Type B pancreatic cell (in vitro differentiated cells): Measurements from ENCODE around the gene B3GNT5. TPM values are rescaled to one million over a fixed set of nuclear protein-coding genes. Genes with fewer than 3 reads are reported as not detected.

Experiments used
- DNase-seq: peaks from one replicate; pipeline ENCODE4 v3.0.0; 2021; ENCODE audit warnings: mixed read lengths; ENCODE audit not compliant: unreplicated experiment; ENCODE audit errors: extremely low spot score
- H3K27ac Mint-ChIP-seq: 2 replicates; pipeline ENCODE4 v1.8.0; 2021; ENCODE audit warnings: mild to moderate bottlenecking, mixed read lengths
- H3K27me3 Mint-ChIP-seq: 2 replicates; pipeline ENCODE4 v1.8.0; 2021; ENCODE audit warnings: mixed read lengths
- H3K36me3 Mint-ChIP-seq: 2 replicates; pipeline ENCODE4 v1.8.0; 2021; ENCODE audit warnings: mixed read lengths
- H3K4me1 Mint-ChIP-seq: one replicate; pipeline ENCODE4 v1.8.0; 2021; ENCODE audit warnings: mixed read lengths; ENCODE audit not compliant: unreplicated experiment
- H3K4me3 Mint-ChIP-seq: 2 replicates; pipeline ENCODE4 v1.8.0; 2021; ENCODE audit warnings: mild to moderate bottlenecking, mixed read lengths
- H3K9me3 Mint-ChIP-seq: 2 replicates; pipeline ENCODE4 v1.8.0; 2021; ENCODE audit warnings: mixed read lengths
- total RNA-seq: library from RNA; stranded (reverse); gene quantifications from 2 replicates; pipeline ENCODE4 v1.2.1, GENCODE V29; 2021; ENCODE audit warnings: low replicate concordance
- TF ChIP-seq, protein P1 (sequence below): fragments of 200-600 bp; sonication (generic); conservative IDR thresholded peaks from 2 replicates; pipeline ENCODE4 v1.5.0; 2021; ENCODE audit warnings: antibody characterized with exemption, mild to moderate bottlenecking

The B3GNT5 gene
- total RNA-seq, 1 donor from 2014 or later, result 28.7 TPM

DNA sequence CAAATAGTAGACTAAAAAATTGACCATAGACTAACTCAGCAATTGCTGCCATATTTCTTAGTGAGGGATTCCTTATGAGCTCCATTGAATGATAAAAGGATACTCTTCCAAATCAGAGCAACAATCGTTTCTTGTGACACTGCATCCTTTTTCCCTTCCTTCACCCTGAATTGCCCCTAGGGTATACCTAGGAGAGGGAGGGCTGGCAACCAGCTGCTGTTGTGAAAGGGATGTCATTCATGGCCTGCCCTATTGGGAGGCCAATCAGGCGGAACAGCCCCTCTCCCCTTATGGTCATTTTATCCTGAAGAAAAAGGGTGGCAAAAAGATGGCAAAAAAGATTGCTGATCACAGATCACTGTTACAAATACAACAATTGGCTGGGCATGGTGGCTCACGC lies 26.3 kb downstream of the B3GNT5 start:
- Mint-ChIP-seq H3K27me3 (no peaks in the 10 kb centered on the region), H3K4me1 (peaks cover 14% of the 10 kb centered on the region), H3K27ac (no peak overlapping the region), H3K4me3 (no peak overlapping the region), H3K36me3 (peaks cover 7% of the 10 kb centered on the region), H3K9me3 (peaks cover 4% of the 10 kb centered on the region)
- TF ChIP-seq, protein P1, sequence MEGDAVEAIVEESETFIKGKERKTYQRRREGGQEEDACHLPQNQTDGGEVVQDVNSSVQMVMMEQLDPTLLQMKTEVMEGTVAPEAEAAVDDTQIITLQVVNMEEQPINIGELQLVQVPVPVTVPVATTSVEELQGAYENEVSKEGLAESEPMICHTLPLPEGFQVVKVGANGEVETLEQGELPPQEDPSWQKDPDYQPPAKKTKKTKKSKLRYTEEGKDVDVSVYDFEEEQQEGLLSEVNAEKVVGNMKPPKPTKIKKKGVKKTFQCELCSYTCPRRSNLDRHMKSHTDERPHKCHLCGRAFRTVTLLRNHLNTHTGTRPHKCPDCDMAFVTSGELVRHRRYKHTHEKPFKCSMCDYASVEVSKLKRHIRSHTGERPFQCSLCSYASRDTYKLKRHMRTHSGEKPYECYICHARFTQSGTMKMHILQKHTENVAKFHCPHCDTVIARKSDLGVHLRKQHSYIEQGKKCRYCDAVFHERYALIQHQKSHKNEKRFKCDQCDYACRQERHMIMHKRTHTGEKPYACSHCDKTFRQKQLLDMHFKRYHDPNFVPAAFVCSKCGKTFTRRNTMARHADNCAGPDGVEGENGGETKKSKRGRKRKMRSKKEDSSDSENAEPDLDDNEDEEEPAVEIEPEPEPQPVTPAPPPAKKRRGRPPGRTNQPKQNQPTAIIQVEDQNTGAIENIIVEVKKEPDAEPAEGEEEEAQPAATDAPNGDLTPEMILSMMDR, result no peak
- no peak for DNase-seq

DNA sequence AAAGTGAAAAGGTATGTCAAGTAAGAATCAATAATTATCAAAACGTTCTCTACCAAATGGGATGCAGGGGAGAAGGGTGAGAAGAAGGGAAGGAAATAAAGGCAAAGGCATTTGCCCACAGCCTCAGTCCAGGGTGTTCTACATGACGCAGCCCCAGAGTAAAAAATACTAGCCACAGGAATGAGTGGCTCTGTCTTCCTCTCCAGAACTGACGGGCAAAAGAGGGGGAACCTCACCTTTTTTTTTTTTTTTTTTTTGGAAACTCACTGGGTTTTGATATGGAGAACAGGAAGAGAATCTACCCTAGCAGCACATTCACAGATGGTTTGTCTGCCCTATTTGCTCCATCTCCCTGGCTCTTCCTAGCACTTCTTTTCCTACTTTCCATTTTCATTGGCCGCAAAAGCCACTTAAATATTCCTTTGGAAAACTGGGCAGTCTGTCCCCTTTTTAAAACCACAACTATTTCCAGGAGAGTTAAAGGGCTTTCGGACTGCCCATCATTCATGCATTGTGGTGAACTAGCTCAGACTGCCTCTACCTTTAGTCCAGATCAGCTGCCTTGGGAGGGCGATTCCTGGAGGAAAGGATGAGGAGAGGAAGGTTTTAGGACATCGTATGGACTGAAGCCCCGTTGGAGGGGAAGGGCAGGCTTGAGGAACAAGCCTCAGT lies 28.2 kb downstream of the B3GNT5 start:
- H3K9me3 Mint-ChIP-seq, result peaks cover 4% of the 10 kb centered on the region
- no peaks in the 10 kb centered on the region for H3K36me3 Mint-ChIP-seq
- TF ChIP-seq, protein P1, result no peak
- H3K4me3 Mint-ChIP-seq, result no peak overlapping the region
- H3K4me1 Mint-ChIP-seq, result peaks cover 6% of the 10 kb centered on the region
- H3K27ac Mint-ChIP-seq, result no peak overlapping the region
- no peak for DNase-seq
- no peaks in the 10 kb centered on the region for H3K27me3 Mint-ChIP-seq

GRCh38 chr3:183283886-183284285 lies 30.8 kb downstream of the B3GNT5 start:
- no peak for DNase-seq
- H3K27me3 Mint-ChIP-seq, result no peaks in the 10 kb centered on the region
- no peak overlapping the region for H3K4me3 Mint-ChIP-seq
- H3K4me1 Mint-ChIP-seq, result peaks cover 12% of the 10 kb centered on the region
- no peaks in the 10 kb centered on the region for H3K36me3 Mint-ChIP-seq
- peaks cover 4% of the 10 kb centered on the region for H3K9me3 Mint-ChIP-seq
- TF ChIP-seq, protein P1, result no peak
- no peak overlapping the region for H3K27ac Mint-ChIP-seq

DNA sequence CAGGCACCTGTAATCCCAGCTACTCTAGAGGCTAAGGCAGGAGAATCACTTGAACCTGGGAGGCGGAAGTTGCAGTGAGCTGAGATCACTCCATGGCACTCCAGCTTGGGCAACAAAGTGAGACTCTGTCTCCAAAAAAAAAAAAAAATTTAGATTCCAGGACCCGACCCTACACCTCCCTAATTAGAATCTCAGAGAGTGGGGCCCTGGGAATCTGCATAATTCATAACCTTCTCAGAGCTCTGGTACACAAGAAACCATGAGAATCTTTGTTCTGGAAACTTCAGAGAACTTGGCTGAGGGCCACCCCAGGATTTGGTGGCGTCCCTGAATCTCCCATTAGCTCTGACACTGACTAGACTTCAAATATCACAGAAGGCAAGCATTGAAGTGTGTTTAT lies 31.5 kb downstream of the B3GNT5 start:
- no peak for DNase-seq
- H3K9me3 Mint-ChIP-seq, result peaks cover 4% of the 10 kb centered on the region
- TF ChIP-seq, protein P1, result no peak
- no peak overlapping the region for H3K27ac Mint-ChIP-seq
- no peaks in the 10 kb centered on the region for H3K27me3 Mint-ChIP-seq
- no peaks in the 10 kb centered on the region for H3K36me3 Mint-ChIP-seq
- H3K4me3 Mint-ChIP-seq, result no peak overlapping the region
- peaks cover 12% of the 10 kb centered on the region for H3K4me1 Mint-ChIP-seq

DNA sequence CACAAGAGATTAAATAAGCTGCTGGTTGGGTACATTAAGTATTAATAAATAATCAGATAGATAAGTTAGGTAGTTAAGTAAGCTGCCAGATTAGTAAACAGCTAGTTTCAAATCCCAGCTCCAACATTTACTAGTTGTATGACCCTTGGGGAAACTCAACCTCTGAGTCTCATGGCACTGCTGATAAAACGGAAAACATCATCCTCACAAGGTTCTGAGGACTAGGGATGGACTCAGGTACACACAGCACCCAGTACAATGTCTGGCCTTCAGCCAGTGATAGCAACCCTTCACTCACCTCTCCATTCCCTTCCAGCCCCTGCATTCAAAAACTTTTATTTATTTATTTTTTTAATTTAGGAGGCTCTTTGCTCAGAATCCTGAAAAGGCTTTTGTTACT lies 32.3 kb downstream of the B3GNT5 start:
- no peaks in the 10 kb centered on the region for H3K36me3 Mint-ChIP-seq
- H3K9me3 Mint-ChIP-seq, result peaks cover 4% of the 10 kb centered on the region
- H3K4me3 Mint-ChIP-seq, result no peak overlapping the region
- peak overlapping the region; percentile 89 for H3K27ac Mint-ChIP-seq
- TF ChIP-seq, protein P1, result no peak
- H3K4me1 Mint-ChIP-seq, result peaks cover 12% of the 10 kb centered on the region
- no peaks in the 10 kb centered on the region for H3K27me3 Mint-ChIP-seq
- no peak for DNase-seq
